HG03342 (cell line): Measurements from ENCODE around the gene LDLRAD2.
"Not testable (repeated sequence)": the region's sequence is repeated elsewhere in the genome, so short reads cannot be mapped to it uniquely, and the experiment has no call there.

ENCODE experiments used
- ATAC-seq: cut with Tn5 transposase; IDR thresholded peaks from one replicate; pipeline ENCODE4 v1.9.1; 2021; ENCODE audit warnings: mild to moderate bottlenecking, moderate library complexity; ENCODE audit not compliant: unreplicated experiment

Gene LDLRAD2

DNA sequence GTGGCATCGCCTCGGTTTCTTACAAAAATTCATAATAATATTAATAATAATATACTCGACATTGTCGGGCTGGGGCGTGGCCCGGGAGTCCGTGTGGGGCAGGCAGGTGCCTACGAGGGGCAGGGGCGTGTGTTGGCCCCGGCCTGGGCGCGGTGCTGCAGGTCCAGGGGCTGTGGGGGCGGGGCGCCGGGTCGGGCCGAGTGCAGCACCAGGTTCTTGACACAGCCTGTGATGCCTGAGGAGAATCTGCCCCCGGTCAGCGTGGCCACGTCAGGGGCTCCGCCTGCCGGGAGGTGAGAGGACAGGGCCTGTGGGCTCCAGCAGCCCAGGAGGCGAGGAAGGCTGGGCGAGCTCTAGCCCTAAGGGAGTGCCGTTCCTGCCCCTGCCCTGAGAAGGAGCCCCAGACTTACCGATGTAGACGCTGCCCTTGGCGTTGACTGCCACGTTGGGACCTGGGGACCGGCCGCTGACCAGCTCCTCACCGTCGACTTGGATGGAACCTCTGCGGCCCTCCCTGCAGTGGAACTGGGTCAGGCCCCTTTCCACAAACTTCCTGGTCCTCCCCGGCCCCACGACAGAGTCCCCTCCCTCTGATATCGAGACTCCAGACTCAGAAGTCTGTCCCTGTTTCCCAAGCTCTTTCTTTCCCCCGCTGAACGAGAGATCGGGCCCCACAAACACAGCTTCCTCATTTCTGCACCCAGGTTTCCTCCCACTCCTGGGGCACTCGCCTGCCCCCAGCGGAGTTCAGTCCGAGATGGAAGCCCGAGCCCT is 11.3 kb downstream of the LDLRAD2 start:
- no peak for ATAC-seq

DNA sequence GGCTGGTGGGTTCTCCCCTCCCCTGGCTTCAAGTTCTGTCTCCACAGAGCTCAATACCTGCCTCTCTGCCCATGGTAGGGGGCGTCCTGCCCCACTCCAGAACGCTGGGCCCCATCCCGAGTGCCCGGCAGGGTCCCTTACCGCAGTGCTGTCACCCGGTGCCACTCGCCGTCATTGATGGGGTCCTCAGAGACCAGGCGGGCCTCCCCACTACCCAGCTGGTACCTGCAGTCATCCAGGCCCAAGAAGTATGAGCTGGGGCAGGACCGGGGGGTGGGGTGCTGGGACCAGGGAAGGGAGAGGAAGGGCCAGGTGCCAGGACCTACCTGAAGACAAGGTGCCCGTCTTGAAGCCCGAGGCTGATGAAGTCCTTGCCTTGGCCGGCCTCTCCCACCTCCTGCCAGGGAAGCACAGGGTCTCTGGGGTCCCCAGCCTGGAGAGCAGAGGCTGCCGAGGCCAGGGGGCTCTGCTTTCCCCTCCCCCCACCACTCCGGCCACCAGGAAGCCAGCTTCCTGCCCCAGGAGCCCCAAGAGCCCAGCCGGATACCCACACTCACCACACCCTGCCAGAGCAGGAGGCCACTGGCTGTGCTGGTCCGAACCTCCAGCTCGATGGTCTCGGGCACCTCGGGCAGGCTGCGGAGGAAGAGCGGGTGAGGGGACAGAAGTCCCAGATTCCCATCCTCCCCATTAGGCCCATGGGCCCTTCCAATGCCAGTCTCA is 12.1 kb downstream of the LDLRAD2 start:
- no peak for ATAC-seq

DNA sequence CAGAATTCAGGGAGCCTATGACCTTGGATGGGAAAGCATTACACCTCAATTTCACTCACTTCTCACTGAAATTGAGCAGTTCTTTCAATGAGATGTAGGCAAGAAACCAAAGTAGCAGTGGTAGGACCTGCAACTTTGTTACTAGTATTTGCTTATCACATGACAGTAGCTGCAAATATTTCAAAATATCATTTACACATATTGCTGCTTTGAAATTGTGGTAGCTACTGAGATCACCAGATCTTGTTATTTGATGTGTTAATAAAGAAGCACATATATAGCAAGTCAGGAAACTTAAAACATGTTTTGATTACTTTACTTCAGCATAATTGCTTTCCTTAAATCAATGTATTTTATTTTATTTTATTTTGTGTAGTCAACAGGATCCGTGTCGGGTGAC is 12.9 kb downstream of the LDLRAD2 start:
- no peak for ATAC-seq

DNA sequence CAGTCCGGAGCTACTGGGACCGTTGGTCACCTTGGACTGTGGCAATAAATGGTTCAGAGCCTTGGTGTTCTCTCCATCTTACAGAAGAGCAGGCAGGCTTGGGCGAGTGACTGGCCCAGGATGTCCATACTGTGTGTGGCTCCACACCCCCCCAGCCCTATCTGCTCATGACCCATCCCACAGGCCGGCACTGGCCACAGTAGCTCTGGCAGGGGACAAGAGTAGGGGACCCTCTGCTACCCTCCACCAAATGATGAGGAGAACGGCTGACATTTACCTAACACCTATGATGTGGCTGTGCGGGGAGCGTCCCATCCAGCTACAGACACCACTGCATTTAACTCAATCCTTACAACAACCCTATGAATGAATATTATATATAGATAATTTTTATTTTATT is 13.3 kb downstream of the LDLRAD2 start:
- ATAC-seq: no peak

DNA sequence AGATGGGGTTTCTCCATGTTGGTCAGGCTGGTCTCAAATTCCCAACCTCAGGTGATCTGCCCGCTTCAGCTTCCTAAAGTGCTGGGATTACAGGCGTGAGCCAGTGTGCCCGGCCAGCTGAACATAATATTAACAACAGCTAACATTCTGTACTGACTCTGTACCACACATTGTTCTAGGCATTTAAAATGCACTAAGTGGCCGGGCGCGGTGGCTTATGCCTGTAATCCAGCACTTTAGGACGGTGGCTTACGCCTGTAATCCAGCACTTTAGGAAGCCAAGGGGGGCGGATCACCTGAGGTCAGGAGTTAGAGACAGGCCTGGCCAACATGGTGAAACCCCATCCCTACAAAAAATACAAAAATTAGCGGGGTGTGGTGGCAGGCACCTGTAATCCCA is 14.6 kb downstream of the LDLRAD2 start:
- ATAC-seq: not testable (repeated sequence)

- no peak for ATAC-seq
These were observed 15.1 kb downstream of the LDLRAD2 start for GRCh38 chr1:21827141-21827679.

DNA sequence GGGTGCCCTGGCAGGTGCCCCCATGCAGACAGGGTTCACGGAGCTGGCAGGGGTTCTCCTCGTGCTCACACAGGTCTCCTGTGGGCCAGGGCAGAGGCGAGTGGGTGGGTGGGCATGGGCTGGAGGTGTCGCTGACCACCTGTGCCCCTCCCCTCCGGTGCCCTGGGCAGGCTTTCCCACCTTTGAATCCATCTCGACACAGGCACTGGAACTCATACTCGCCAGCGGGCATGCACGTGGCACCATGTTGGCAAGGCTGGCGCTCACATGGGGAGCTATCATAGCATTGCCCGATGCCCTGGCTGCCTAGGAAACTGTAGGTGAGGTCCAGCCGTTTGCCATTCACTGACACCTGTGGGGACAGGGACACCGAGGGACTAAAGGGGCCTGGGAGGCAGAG is 16.0 kb downstream of the LDLRAD2 start:
- ATAC-seq: no peak

GRCh38 chr1:21828506-21829210 is 16.6 kb downstream of the LDLRAD2 start:
- ATAC-seq: no peak

DNA sequence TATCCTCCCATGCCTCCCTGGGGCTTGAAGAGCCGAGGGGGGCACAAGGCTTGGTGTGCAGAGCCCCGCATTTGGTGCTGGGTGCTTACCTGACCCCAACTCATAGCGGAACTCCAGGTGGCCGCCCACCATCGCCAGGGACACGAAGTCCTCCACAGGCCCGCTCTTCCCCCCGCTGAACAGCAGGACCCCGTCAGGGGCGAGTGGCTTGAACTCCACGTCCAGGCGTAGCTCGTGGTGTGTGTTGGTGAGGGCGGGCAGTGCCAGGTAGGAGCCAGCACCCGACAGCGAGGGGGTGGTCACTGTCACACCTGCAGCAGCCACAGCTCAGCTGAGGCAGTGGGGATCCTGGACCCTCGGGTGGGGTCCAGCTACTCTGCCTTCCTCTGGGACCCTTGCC is 17.2 kb downstream of the LDLRAD2 start:
- ATAC-seq: no peak

- ATAC-seq: no peak
These were observed 18.9 kb downstream of the LDLRAD2 start for GRCh38 chr1:21830792-21831453.

DNA sequence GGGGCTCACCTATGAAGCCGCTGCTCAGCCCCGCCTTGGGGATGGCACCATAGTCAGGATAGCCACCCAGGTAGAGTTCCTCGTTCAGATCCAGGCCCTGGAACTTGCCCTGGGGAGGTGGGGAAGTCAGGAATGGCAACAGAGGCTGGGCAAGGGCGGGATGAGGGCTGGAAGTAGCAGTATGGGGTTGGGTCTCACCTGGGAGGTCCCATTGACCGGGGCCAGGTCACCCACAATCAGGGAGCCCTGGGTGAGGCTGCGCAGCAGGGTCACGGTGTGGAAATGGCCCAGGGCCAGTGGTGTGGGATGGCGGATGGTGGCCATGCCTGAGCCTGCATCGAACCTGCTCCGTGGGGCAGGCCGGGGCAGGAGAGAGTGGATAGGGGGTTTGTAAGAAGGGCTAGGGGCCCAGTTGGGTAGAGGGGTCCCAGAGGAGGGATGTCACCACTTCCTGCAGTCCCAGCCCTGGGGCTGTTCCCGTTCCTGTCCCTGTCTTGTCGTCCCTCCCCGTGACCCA is 19.4 kb downstream of the LDLRAD2 start:
- no peak for ATAC-seq

- no peak for ATAC-seq
These were observed 21.4 kb downstream of the LDLRAD2 start for GRCh38 chr1:21833392-21833976.

- ATAC-seq: no peak
These were observed 22.0 kb downstream of the LDLRAD2 start for GRCh38 chr1:21834094-21834493.

GRCh38 chr1:21834666-21835065 is 22.6 kb downstream of the LDLRAD2 start:
- ATAC-seq: no peak

GRCh38 chr1:21836010-21836409 is 23.9 kb downstream of the LDLRAD2 start:
- ATAC-seq: no peak

DNA sequence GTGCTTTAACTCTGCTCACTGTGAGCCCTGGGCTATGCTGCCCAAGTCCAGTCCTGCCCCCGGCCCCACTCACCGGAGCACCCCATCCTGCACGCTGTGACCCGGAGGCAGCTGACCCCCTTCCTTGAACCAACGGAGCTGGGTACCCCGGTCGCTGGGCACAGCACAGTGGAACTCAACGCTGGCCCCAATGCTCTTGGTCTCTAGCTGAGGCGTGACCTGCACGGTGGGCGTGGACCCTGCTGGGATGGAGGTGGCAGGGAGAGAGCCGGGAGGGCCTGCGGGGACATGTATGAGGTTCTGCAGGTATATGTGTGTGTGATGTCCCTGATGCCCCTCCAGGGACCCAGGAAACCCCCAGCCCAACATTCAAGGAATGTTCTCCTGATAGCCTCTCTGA is 24.7 kb downstream of the LDLRAD2 start:
- ATAC-seq: no peak

DNA sequence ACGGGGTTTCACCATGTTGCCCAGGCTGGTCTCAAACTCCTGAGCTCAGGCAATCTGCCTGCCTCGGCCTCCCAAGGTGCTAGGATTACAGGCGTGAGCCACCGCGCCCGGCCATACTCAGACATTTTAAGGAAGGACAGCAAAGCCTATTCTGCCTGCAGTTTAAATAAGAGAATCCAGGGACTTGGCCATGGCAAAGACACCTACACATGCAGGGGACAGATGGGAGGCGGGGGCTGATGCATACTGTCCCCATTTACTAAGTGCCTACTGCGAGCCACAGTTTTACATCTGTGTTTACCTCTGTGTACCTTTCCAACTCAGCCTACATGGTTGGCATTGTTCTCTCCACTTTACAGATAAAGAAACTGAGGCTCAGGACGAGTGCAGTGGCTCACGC is 25.4 kb downstream of the LDLRAD2 start:
- ATAC-seq: no peak

GRCh38 chr1:21838359-21839157 is 26.5 kb downstream of the LDLRAD2 start:
- no peak for ATAC-seq

GRCh38 chr1:21839337-21840037 is 27.4 kb downstream of the LDLRAD2 start:
- no peak for ATAC-seq
